GM18520 (cell line): Measurements from ENCODE around the gene SZRD1.

Experiments
- ATAC-seq: cut with Tn5 transposase; IDR thresholded peaks from one replicate; pipeline ENCODE4 v1.9.1; 2021; ENCODE audit not compliant: unreplicated experiment

The SZRD1 gene

DNA sequence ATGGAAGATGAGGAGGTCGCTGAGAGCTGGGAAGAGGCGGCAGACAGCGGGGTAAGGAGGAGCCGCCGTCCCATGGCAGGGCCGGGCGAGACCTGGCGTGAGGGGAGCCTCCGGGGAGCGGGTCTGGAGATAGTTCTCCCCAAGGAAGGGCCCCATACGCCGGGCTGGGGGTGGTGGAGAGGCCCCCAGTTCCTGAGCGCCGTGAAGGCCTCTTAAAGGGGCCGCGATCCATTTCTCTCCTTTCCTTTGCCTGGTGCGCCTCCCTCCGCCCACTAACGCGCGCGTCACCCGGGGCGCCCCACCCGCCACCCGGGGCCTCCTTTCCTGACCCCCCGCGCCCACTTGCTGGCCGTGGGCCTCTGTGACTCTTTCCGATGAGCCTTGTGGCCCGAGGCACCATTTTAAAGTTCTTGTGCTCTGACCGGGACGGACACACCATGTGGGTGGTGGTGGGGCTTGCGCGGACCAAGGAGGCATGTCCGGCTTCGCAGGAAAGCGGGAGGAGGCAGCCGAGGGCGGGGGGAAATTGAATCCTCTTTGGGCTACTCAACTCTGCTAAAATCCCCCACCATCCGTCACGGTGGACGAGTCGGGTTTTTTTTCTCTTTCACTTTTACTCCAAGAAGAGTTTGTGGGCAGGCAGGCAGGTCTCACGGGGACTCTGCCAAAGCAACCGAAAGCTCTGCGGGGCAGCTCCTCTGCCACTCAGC lies 371 bp downstream of the SZRD1 start:
- peak; percentile 38 for ATAC-seq

DNA sequence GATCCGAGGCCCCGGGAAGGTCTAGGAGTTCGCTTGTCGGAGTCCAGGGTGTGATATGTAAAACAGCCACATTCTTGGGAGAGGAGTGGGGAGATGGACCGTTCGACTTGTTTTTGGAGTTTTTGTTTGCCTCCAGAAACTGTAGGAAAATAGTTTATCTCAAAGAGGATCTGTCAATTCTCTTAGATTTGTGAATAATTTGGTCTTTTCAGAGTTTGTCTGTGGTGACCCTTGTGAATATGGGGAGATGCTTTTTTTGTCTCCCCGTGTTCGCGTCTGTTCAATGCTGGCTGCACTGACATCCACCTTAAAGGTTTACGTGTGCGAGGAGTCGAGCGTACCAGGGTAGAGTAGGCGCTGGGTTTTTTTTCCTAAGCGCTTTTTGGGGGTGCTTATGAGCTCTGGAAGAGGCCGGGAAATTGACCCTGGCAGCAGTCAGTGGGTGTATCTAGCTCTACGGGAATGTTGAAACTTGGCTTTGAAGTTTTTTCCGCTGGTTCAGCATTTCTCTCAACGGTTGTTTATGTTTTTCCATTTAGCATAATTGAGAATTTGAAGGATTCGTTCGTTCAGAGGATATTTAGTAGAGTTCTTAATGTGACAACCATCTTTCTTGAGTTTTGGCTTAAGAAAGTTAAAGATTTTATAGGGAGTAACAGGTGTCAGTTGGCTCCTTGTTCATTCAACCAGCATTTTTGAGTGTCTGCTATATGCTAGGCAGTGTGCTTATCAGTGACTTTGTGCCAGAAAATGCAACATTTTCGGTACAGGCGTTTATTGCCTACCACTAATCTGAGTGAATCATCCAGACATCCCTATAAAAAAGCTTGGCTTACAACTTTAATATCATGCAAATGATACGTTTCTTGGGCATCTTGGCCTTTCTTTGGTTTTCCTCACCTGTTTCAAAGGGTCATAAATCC lies 1.2 kb downstream of the SZRD1 start:
- no peak for ATAC-seq

DNA sequence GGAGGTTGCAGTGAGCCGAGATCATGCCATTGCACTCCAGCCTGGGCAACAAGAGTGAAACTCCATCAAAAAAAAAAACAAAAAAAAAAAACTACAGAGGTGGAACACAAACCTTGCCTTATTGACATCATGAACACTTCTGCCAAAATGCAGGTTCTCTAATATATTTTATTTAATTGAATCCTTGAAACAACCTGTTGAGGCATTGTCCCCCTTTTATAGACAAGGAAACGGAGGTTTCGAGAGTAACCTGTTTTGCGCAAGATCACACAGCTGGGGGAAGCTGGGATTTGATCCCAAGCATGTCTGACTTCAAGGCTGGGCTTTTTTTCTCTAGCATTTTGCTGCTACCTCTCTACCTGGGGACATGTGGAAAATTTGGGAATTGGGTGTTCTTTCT lies 2.8 kb downstream of the SZRD1 start:
- ATAC-seq, result no peak

DNA sequence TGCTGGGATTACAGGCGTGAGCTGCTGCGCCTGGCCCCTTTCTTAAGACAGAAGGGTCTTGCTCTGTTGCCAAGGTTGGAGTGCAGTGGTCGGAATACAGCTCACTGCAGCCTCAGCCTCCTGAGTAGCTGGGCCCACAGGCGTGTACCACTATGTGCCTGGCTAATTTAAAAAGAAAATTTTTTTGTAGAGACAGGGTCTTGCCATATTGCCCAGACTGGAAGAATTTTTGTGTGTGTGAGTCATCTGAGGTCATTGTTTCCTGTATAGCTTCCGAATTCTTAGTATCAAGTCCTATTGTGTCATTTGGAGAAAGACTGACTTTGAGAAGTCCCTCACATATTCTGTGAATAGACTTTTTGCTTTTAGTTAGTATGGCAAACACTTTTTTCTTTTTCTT lies 4.7 kb downstream of the SZRD1 start:
- ATAC-seq, result no peak

DNA sequence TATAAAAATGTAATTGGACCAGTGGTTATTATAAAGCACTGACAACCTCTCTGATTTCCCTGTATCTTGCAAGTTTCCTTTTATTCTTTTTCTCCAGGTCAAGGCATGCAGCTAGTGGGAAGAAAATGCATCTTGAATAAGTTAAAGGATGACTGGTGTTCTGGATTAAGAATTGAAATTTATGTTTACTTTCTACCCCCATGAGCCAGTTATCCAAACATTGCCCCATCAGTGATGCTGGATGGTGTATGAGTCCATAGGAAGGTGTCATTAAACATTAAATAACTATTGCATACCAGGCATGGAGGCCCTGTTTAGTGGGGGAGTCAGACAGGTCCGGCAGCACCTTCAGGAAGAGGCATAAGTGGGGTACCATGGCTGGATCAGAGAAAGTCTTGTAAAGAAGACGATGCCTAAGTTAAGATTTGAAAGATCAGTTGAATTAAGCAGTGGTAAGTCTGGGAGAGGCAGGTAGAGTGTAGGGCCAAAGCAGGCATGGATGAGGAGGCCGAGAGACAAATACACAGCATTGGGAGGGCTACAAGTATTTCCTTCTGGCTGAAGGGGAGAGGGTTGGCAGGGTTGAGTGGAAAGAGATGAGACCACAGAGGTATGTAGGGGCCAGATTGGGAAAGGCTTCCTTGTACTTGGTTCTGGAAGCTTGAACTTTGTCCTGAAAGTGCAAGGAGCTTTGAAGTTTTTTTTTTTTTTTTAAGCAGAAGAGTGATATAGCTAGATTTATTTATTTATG lies 5.7 kb downstream of the SZRD1 start:
- no peak for ATAC-seq

DNA sequence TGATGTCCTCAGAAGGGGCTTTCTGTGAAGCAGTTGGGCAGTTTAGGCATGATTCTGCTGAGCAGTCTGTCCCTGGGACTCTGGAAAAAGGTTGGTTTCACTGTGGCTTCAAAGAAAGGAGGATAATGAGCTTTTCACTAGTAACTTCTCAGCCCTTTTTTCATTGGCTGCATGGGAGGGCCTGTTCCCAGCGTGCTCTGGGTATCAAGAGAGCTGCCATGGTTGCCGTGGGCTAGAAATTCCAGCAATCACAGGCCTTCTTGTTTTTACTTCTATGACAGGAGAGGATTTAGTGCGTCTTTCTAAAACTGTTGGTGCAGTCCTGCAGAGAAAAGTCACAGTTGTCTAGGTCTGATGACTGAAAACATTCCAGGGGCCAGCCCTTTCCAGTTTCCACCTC lies 7.2 kb downstream of the SZRD1 start:
- no peak for ATAC-seq

DNA sequence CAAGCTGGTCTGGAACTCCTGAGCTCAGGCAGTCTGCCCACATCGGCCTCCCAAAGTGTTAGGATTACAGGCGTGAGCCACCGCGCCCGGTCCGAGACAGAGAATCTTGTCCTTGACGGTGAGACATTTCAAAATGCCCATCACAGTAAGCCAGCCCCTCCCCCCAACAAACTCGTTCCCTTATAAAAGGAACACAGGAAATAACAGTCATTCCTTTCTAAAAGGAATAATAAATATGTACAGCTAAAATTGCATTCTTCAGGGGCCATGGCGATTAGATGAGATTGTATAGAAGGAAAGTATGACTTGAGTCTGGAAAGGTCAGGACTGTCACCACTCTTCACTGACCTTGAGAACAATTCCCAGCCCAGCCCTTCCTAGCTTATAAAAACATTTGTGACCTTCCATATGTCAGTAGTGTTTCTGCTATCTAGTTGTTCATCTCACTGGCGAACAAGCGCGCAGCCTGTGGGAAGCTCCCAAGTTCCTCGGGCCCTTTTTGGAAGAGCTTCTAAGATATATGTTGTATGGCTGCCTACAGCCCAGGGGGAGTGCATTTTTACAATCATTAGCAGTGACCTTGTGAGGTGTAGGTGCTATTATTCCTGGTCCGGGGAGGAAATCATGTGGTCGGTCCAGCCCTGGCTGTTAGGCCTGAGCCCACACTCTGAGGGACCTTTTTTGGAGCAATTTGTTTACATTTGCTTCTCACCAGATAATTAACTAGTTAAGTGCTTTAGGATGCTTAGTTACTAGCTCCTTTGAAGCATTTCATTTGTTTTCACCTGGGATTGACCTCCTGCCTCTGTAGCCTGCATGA lies 8.7 kb downstream of the SZRD1 start:
- no peak for ATAC-seq

DNA sequence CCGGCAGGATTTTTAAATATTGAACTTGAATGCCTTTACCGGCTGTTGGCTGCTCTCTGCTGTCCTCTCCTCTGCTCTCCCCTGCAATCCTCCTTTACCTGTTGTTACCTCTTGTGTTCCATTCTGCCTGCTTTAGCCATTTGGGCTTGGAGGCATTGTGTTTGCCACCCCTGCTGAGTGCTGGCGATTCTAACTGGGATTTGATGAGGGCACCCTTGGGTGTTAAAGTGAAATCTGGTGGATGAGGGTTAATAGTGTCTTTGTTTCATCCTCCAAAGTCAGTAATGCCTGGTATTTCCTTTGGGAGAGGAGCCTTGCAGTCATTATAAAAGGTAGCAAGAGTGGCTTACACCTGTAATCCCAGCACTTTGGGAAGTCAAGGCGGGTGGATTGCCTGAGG lies 9.9 kb downstream of the SZRD1 start:
- no peak for ATAC-seq

DNA sequence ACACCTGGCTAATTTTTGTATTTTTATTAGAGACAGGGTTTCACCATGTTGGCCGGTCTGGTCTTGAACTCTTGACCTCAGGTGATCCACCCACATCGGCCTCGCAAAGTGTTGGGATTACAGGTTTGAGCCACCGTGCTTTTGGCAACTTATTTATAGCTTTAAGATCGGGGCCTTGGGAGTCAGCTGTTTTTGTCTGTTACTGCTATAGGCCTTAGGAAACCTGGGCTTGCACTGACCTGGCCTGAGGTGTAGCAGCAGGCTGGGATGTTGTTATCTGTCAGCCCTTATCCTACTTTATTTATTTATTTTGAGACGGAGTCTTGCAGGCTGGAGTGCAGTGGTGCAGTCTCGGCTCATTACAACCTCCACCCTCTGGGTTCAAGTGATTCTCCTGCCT lies 11.4 kb downstream of the SZRD1 start:
- no peak for ATAC-seq

DNA sequence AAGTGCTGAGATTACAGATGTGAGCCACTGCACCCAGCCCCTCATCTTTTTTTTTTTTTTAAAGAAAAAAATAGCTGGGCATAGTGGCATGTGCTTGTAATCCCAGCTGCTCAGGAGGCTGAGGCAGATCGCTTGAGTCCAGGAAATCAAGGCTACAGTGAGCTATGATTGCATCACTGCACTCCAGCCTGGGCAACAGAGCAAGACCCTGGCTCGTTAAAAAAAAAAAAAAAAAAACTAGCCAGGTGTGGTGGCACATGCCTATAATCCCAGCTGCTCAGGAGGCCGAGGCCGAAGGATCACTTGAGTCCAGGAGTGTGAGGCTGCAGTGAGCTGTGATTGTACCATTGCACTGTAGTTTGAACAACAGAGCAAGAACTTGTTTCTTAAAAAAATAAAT lies 13.8 kb downstream of the SZRD1 start:
- ATAC-seq, result no peak

DNA sequence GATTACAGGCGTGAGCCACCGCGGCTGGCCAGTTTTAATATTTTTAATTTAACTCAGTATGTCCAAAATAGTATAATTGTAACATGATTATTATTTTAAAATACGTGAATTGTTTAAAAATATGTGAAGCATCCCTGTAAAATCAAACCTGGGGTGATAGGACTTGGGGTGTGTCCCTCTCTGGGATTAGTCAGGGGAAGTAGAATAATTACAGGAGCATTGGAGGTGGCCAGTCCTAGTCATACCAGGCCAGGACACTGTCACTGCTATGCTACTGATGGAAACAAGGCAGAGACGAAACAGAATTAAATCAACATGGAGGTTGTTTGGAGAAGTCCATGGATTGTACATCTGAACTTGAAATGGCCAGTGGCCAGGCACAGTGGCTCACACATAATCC lies 16.8 kb downstream of the SZRD1 start:
- ATAC-seq, result no peak

DNA sequence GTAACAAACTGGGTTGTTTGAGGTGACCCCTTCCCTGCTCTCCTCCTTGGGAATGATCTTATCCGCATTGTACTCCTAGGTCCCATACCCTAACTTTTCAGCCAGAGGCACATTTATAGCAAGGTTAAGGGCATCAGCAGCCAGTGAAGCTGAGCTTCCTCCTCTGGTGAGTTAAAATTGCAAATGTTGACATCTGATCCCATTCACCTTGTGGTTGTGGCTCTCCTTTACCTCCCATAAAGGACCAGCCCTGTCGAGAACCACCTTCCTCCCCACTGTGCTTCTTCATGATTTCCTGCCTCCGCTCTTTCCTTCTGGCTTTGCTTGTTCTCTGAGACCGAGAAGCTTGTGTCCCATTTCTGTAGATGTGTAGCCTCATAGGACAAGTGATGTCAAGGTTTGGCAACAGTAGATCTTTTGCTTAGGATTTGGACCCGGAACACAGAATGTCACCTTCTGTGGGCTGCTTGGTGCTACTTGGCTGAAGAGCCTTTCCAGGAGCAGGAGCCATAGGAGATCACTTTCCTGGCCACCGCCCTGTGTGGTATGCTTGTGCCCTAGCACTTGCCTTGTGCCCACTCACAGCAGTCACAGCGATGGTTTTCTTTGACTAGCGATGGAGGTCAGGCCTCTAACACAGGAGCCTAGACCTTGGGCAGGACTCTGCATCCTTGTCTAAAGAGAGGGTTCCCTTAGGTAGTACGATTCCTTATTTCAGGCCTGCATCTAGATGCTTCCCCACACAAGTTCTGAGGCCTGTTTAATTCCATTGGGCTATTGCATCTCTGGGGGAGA lies 18.8 kb downstream of the SZRD1 start:
- ATAC-seq, result no peak

DNA sequence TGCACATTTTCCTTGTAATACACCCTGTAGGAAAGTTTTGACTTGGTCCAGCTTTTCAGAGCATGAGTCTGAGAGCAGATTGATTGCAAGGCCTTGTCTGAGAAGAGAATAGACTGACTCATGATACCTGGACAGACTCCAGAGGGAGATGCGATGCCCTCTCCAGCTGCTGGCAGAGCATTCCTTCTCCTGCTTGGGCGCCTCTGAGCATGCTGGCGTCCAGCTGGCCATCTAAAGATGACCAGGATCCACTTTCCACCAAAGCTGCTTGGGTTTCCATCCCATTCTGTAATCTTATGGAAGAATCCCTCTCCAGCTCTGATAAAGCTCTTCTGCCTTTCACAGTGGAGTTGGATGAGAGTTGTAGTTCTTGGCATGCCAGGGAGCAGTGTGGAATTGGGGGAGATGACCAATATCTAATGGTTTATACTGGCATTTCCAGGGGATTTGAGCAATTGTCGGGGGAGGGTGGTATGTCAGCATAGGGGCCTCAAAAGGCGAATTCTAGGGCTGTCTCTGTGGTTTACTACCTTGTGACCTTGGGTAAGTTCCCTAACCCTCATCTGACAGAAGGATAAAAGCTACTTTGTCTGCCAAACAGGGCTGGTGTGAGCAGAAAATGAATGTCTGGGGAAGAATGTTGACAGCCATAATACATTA lies 19.5 kb downstream of the SZRD1 start:
- no peak for ATAC-seq

DNA sequence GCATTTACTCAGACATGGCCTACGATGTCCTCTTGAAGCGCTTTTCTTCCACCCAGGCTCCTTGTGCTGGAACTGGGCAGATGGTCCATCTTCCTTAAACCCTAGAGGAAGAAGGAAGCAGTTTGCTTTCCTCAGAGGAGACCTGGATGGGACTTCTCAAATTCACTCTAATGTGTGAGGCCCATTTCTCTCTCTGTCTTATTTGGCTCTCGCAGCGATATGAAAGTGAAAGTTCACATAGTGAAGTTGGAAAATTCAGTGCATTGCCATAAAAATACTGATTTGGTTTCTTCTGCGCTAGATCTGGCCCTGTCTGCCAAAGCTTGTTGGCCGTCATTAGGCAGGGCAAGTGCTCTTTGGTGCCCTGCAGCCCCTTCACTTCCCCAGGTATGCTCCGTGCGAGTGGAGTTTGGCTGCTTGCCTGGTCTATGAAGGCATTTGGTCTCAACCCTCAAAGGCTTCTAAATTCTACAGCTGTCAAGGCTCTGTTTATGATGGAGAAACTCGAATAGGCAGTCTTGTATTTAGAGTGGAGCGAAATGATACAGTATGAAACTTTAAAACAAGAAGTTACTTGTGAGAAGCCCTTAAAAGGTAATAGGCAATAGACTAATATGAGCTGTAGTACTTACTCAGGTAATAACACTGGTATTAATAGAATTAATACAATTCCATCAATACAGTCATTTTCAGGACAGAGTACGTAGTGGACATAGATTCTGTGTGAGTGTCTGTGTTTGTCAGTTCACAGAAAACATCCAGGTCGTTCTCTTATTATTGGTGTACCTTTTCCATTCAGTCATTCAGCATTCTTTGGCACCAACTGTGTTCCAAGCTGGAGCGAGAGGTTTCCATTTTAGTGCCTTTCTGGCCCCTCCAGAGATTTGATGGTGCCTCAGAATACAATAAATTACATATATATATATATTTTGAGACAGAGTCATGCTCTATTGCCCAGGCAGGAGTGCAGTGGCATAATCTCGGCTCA lies 20.5 kb downstream of the SZRD1 start:
- no peak for ATAC-seq

DNA sequence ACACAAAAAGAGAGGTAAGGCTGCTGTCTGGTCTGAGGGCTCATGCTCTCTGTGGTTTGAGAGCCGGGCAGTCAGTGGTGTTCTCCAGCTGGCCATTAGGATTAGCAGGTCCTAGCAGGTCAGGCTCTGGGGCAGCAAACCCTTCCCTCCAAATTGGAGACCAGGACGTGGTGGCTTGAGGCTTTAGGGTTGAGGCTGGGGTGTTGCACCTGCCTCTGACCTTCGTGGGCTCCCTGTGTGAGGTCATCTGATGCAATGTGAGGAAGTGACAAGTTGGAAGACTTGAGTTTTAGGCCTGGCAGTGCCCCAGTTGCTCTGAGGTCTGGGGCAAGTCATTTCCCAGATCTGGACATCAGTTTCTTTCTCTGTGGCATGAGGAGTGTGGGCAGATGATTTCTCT lies 24.4 kb downstream of the SZRD1 start:
- ATAC-seq, result no peak

DNA sequence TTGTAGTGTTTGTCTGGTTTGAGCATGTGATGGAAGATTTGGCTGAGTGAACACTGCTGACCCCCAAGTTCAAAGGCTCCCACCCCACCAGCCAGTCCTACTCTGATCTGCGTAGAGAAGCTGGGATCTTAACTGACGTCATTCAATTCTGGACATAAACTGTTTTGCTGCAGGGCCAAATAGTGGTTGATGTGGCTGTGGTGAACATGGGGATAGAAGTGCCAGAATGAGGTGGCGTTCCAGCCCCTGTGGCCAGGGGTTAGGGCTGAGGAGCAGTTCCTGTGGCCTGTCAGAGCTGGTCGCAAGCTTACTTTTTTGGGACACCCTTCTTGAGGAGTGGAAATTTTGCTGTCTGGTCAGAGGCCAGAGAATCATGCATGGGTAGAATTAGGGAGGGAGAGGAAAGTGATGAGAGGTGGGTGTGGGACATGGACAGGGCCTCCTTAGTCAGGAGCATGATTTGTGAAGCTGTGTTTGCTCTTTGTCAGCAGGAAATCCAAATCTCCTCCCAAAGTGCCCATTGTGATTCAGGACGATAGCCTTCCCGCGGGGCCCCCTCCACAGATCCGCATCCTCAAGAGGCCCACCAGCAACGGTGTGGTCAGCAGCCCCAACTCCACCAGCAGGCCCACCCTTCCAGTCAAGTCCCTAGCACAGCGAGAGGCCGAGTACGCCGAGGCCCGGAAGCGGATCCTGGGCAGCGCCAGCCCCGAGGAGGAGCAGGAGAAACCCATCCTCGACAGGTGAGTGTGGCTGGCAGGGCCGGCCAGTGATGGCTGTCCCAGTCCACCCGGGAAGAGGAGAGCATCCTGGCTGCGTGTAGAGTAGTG lies 25.9 kb downstream of the SZRD1 start:
- ATAC-seq, result no peak
